Liver (tissue), 9 donors: ENCODE results near the gene GNG4. TPM values are rescaled to one million over a fixed set of nuclear protein-coding genes. Genes with fewer than 3 reads are reported as not detected.

Experiments
- DNase-seq: peaks from one replicate; pipeline ENCODE4 v3.0.0-alpha.2; 2017; ENCODE audit warnings: low spot score
- H3K27ac ChIP-seq, 2 donors: one replicate each; pipeline ENCODE4 v1.7.0; 2013; ENCODE audit warnings: inconsistent platforms in 2 of 2, low read length in 2 of 2, control low read depth in 1 of 2, low read depth in 1 of 2, mild to moderate bottlenecking in 1 of 2
- H3K27me3 ChIP-seq, 4 donors: one replicate each; pipeline versions ENCODE4 v1.6.1 to v1.7.0; 2013; ENCODE audit warnings: low read length in 3 of 4, inconsistent platforms in 1 of 4, mild to moderate bottlenecking in 1 of 4, moderate library complexity in 1 of 4; ENCODE audit not compliant: control insufficient read depth in 4 of 4, insufficient read depth in 4 of 4
- H3K36me3 ChIP-seq, 4 donors: one replicate each; pipeline versions ENCODE4 v1.6.1 to v1.7.0; 2013; ENCODE audit warnings: low read length in 3 of 4, mild to moderate bottlenecking in 3 of 4, low read depth in 1 of 4, moderate library complexity in 1 of 4; ENCODE audit not compliant: control insufficient read depth in 4 of 4, insufficient read depth in 3 of 4
- H3K4me1 ChIP-seq, 4 donors: one replicate each; pipeline versions ENCODE4 v1.6.1 to v1.7.0; 2013; ENCODE audit warnings: low read length in 3 of 4, mild to moderate bottlenecking in 3 of 4, moderate library complexity in 1 of 4; ENCODE audit not compliant: control insufficient read depth in 4 of 4, insufficient read depth in 4 of 4
- H3K4me3 ChIP-seq, 3 donors: one replicate each; pipeline versions ENCODE4 v1.6.1 to v1.7.0; 2013; ENCODE audit warnings: low read length in 3 of 3, control low read depth in 1 of 3, low read depth in 1 of 3, mild to moderate bottlenecking in 1 of 3
- H3K9ac ChIP-seq, 2 donors: one replicate each; pipeline ENCODE4 v1.7.0; 2013; ENCODE audit warnings: low read length in 2 of 2, mild to moderate bottlenecking in 2 of 2, moderate library complexity in 2 of 2, control low read depth in 1 of 2, low read depth in 1 of 2
- H3K9me3 ChIP-seq, 4 donors: one replicate each; pipeline versions ENCODE4 v1.6.1 to v1.7.0; 2013; ENCODE audit warnings: low read length in 3 of 4; ENCODE audit not compliant: control insufficient read depth in 4 of 4
- EGR1 ChIP-seq, 2 donors: IDR thresholded peaks; 2 replicates each; pipeline ENCODE4 v1.6.1; 2016 to 2018; ENCODE audit warnings: antibody characterized with exemption in 2 of 2, low read depth in 2 of 2
- FOXA1 ChIP-seq: IDR thresholded peaks from 2 replicates; pipeline ENCODE4 v1.6.1; 2016; ENCODE audit warnings: antibody characterized with exemption
- FOXA2 ChIP-seq: IDR thresholded peaks from 2 replicates; pipeline ENCODE4 v1.6.1; 2016; ENCODE audit warnings: antibody characterized with exemption
- HNF4A ChIP-seq, 2 donors: conservative IDR thresholded peaks; 2 replicates each; pipeline ENCODE4 v1.6.1; 2016; ENCODE audit warnings: antibody characterized with exemption in 2 of 2, mild to moderate bottlenecking in 2 of 2
- HNF4G ChIP-seq: IDR thresholded peaks from 2 replicates; pipeline ENCODE4 v1.6.1; 2016; ENCODE audit warnings: antibody characterized with exemption
- JUND ChIP-seq, 2 donors: IDR thresholded peaks; 2 replicates each; pipeline ENCODE4 v1.6.1; 2016; ENCODE audit warnings: antibody characterized with exemption in 2 of 2
- NR2F2 ChIP-seq: IDR thresholded peaks from 2 replicates; pipeline ENCODE4 v1.6.1; 2016; ENCODE audit warnings: antibody characterized with exemption
- RAD21 ChIP-seq, 2 donors: IDR thresholded peaks; 2 replicates each; pipeline ENCODE4 v1.6.1; 2016; ENCODE audit warnings: antibody characterized with exemption in 2 of 2, mild to moderate bottlenecking in 2 of 2
- SP1 ChIP-seq: IDR thresholded peaks from 2 replicates; pipeline ENCODE4 v1.6.1; 2018; ENCODE audit warnings: antibody characterized with exemption, mild to moderate bottlenecking
- TAF1 ChIP-seq: conservative IDR thresholded peaks from 2 replicates; pipeline ENCODE4 v1.6.1; 2016; ENCODE audit warnings: antibody characterized with exemption, mild to moderate bottlenecking
- YY1 ChIP-seq: IDR thresholded peaks from 2 replicates; pipeline ENCODE4 v1.6.1; 2016; ENCODE audit warnings: antibody characterized with exemption, mild to moderate bottlenecking
- WGBS: extraction: QIAGEN DNeasy Blood & Tissue Kit; methylation state at CpG from one replicate; pipeline ENCODE4 v1.1.7; 2013; 5-methylcytosine and 5-hydroxymethylcytosine counted together
- polyA plus RNA-seq, 2 donors: library from polyadenylated mRNA; stranded (reverse) in 1 of 2; unstranded in 1 of 2; fragments of 200-250 nt in 1 of 2; fragments of >200 nt in 1 of 2; fragmentation: Nextera tagmentation in 1 of 2; extraction: Ambion mirVana in 1 of 2; gene quantifications; one replicate each; pipeline versions ENCODE4 v1.2.1 to v1.2.3, GENCODE V29; 2013 to 2015
- total RNA-seq, 2 donors: library from RNA; depleted of rRNA; stranded (reverse); fragments of >200 nt; gene quantifications; one replicate each; pipeline ENCODE4 v1.2.3, GENCODE V29; 2014
- TF ChIP-seq, protein P1 (sequence below): fragments of 150-350 bp; IDR thresholded peaks from 2 replicates; pipeline ENCODE4 v1.5.1; 2017; ENCODE audit warnings: improper control_type of control experiment, low read depth, low read length; ENCODE audit not compliant: missing input control
- TF ChIP-seq, protein P2 (sequence below): IDR thresholded peaks from 2 replicates; pipeline ENCODE4 v1.6.1; 2016; ENCODE audit warnings: antibody characterized with exemption
- TF ChIP-seq, protein P3 (sequence below): IDR thresholded peaks from 2 replicates; pipeline ENCODE4 v1.6.1; 2016; ENCODE audit warnings: antibody characterized with exemption
- TF ChIP-seq, protein P4 (sequence below): IDR thresholded peaks from 2 replicates; pipeline ENCODE4 v1.6.1; 2016; ENCODE audit warnings: antibody characterized with exemption, mild to moderate bottlenecking
- TF ChIP-seq, protein P5 (sequence below): IDR thresholded peaks from 2 replicates; pipeline ENCODE4 v1.6.1; 2016; ENCODE audit warnings: antibody characterized with exemption
- donor health status: healthy.
- donor health status: healthy.
- donor health status: healthy.
- donor health status: healthy.
- donor health status: healthy.

GNG4 gene
- total and polyA plus RNA-seq, 4 donors = 0.65 TPM; not detected in 3

DNA sequence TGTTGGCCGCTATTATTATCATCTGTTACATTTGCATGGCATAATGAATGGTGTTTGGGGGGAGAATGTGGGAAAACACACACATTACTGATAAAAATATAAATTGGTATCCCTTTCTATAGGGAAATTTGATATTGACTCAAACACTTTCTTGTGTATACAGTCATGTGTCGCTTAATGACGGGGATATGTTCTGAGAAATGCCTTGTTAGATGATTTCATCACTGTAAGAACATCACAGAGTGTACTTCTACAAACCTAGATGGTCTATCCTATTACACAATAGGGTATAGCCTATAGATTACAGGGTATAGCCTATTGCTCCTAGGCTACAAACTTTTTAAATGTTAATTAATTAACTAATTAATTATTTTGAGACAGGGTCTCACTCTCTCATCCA, 78.1 kb downstream of the GNG4 start:
- no peak for DNase-seq
- Histone ChIP-seq H3K9ac (no peak overlapping the region), H3K36me3 (no peaks in the 10 kb centered on the region), H3K27me3 (no peaks in the 10 kb centered on the region), H3K4me1 (no peaks in the 10 kb centered on the region), H3K27ac (no peak overlapping the region), H3K9me3 (no peaks in the 10 kb centered on the region), H3K4me3 (no peak overlapping the region)
- TF ChIP-seq, protein P1, sequence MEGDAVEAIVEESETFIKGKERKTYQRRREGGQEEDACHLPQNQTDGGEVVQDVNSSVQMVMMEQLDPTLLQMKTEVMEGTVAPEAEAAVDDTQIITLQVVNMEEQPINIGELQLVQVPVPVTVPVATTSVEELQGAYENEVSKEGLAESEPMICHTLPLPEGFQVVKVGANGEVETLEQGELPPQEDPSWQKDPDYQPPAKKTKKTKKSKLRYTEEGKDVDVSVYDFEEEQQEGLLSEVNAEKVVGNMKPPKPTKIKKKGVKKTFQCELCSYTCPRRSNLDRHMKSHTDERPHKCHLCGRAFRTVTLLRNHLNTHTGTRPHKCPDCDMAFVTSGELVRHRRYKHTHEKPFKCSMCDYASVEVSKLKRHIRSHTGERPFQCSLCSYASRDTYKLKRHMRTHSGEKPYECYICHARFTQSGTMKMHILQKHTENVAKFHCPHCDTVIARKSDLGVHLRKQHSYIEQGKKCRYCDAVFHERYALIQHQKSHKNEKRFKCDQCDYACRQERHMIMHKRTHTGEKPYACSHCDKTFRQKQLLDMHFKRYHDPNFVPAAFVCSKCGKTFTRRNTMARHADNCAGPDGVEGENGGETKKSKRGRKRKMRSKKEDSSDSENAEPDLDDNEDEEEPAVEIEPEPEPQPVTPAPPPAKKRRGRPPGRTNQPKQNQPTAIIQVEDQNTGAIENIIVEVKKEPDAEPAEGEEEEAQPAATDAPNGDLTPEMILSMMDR = no peak
- TF ChIP-seq FOXA1 (no peak), YY1 (no peak), JUND (IDR thresholded peaks at IDR 0.05) (no peak), RAD21 (IDR thresholded peaks at IDR 0.05) (no peak), HNF4G (no peak), FOXA2 (no peak), NR2F2 (no peak), HNF4A (conservative IDR thresholded peaks at IDR 0.05) (no peak), SP1 (no peak)
- TF ChIP-seq, protein P2, sequence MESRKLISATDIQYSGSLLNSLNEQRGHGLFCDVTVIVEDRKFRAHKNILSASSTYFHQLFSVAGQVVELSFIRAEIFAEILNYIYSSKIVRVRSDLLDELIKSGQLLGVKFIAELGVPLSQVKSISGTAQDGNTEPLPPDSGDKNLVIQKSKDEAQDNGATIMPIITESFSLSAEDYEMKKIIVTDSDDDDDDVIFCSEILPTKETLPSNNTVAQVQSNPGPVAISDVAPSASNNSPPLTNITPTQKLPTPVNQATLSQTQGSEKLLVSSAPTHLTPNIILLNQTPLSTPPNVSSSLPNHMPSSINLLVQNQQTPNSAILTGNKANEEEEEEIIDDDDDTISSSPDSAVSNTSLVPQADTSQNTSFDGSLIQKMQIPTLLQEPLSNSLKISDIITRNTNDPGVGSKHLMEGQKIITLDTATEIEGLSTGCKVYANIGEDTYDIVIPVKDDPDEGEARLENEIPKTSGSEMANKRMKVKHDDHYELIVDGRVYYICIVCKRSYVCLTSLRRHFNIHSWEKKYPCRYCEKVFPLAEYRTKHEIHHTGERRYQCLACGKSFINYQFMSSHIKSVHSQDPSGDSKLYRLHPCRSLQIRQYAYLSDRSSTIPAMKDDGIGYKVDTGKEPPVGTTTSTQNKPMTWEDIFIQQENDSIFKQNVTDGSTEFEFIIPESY = no peak
- TF ChIP-seq, protein P3, sequence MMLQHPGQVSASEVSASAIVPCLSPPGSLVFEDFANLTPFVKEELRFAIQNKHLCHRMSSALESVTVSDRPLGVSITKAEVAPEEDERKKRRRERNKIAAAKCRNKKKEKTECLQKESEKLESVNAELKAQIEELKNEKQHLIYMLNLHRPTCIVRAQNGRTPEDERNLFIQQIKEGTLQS = no peak
- TF ChIP-seq, protein P4, sequence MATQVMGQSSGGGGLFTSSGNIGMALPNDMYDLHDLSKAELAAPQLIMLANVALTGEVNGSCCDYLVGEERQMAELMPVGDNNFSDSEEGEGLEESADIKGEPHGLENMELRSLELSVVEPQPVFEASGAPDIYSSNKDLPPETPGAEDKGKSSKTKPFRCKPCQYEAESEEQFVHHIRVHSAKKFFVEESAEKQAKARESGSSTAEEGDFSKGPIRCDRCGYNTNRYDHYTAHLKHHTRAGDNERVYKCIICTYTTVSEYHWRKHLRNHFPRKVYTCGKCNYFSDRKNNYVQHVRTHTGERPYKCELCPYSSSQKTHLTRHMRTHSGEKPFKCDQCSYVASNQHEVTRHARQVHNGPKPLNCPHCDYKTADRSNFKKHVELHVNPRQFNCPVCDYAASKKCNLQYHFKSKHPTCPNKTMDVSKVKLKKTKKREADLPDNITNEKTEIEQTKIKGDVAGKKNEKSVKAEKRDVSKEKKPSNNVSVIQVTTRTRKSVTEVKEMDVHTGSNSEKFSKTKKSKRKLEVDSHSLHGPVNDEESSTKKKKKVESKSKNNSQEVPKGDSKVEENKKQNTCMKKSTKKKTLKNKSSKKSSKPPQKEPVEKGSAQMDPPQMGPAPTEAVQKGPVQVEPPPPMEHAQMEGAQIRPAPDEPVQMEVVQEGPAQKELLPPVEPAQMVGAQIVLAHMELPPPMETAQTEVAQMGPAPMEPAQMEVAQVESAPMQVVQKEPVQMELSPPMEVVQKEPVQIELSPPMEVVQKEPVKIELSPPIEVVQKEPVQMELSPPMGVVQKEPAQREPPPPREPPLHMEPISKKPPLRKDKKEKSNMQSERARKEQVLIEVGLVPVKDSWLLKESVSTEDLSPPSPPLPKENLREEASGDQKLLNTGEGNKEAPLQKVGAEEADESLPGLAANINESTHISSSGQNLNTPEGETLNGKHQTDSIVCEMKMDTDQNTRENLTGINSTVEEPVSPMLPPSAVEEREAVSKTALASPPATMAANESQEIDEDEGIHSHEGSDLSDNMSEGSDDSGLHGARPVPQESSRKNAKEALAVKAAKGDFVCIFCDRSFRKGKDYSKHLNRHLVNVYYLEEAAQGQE = no peak
- TF ChIP-seq, protein P5, sequence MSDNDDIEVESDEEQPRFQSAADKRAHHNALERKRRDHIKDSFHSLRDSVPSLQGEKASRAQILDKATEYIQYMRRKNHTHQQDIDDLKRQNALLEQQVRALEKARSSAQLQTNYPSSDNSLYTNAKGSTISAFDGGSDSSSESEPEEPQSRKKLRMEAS = no peak
- 91% methylated on average over 3 of the region's 3 CpGs for WGBS

DNA sequence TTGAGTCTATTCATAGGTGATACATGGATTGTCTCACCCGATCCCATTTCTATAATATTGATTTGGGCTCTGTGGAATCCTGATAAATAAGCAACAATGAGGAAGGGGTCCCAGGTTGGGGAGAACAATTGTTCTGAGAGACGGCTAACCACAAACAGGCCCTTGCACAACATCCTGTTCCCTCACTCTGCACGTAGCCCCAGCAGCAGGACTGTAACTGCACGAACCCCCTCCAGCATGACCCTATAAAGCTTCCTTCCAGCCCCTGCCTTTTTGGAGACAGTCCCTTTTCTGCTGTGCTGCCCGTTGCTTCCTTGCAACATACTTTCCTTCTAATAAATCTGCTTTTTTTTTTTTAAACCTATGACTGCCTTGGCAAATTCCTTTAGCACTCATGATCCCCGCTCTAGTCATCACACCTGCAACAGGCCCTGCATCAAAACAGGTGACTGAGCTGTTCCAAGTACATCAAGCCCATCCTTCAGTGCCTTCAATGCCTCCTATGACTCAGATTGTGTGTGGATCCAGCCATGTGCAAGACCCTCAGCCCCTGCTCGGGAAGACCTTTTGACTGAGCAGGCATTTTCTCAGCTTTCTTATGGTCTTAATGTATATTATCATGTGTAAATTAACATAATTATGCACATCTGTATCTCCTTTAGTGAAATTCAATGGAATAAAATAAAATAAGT, 81.6 kb downstream of the GNG4 start:
- Histone ChIP-seq H3K9me3 (no peaks in the 10 kb centered on the region), H3K4me1 (no peaks in the 10 kb centered on the region), H3K9ac (no peak overlapping the region), H3K27ac (no peak overlapping the region), H3K27me3 (no peaks in the 10 kb centered on the region), H3K36me3 (no peaks in the 10 kb centered on the region), H3K4me3 (no peak overlapping the region)
- 78% methylated on average over 7 of the region's 7 CpGs for WGBS
- no peak for DNase-seq
- no peak for TF ChIP-seq HNF4A (conservative IDR thresholded peaks at IDR 0.05)
- TF ChIP-seq, protein P5 = no peak
- TF ChIP-seq FOXA2 = no peak
- TF ChIP-seq YY1 = no peak
- TF ChIP-seq, protein P3 = no peak
- no peak for TF ChIP-seq SP1
- TF ChIP-seq FOXA1 = no peak
- no peak for TF ChIP-seq TAF1
- no peak for TF ChIP-seq EGR1 (IDR thresholded peaks at IDR 0.05; ENCODE audit: low read depth in 2 of 2)
- TF ChIP-seq, protein P4 = no peak
- TF ChIP-seq, protein P2 = no peak
- no peak for TF ChIP-seq HNF4G
